Measurements from ENCODE around the gene STMN3.
A peak's percentile ranks its signal among the peaks of the same experiment; 100 is the strongest.

STMN3 gene

GRCh38 chr20:63653041-63653973, at the start of gene STMN3:
TSS of gene STMN3 (minus strand) at chr20:63653424. CDS start at chr20:63653345, 79 bp downstream.
- DNase-seq (ENCODE audit: insufficient read length, low spot score) (peak; percentile 79), FAIRE-seq (no peak)

DNA sequence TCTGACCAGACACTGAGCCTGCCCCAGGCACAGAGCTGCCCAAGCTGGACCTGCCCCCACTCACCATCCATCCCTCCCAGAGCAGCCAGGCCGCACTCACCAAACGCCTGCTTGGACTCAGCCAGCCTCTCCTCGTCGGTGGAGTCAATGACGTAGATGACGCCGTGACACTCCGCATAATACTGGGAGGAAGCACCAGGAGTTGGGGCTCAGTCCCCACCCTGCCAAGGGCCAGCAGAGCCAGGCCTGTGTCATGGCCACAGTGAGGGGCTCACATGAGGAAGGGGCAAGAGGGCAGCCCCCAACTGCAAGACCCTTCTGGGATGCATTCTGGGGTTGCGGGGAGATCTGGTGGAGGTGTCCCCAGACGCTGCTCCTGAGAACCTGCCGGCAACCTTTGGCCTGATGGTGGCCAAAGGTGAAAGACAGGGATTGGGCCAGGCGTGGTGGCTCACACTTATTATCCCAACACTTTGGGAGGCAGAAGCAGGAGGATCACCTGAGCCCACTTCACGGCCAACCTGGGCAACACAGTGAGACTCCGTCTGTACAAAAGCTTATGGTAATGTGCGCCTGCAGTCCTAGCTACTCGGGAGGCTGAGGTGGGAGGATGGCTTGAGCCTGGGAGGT, 48.9 kb upstream of the STMN3 start:
- no peak for DNase-seq (ENCODE audit: insufficient read length, low spot score)
- no peak for FAIRE-seq

DNA sequence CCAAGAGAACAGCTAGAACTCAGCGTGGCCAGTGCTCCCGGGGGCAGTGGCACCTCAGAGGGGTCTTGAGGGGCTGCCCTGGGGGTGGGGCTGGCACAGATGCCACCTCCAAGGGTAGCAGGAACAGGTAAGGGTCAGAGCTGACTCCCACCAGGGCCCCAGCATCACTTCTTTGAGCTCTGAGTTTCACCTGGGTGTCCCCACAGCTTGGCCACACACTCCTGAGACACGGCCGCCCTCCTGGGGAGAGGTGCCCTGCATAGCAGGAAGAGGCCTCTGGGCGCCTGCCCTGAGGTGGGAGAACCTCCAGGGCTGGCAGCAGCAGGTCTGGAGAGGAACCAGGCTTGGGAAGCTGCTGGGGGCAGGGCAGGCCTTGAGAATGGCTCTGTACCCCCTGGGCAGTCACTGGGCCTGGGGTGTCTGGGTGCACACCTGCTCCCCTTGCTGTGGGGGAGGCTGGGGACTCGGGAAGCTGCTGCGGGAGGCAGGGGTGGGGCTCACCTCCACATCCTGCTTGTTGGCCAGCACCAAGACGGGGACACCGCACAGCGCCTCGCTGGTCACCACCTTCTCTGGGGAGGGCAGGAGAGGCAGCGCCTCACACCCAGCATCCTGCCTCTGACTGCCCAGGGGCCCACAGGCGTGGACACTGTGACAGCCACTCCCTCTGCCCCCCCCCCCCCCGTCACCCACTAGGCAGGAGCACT, 48.3 kb upstream of the STMN3 start:
- FAIRE-seq (no peak), DNase-seq (ENCODE audit: insufficient read length, low spot score) (no peak)

DNA sequence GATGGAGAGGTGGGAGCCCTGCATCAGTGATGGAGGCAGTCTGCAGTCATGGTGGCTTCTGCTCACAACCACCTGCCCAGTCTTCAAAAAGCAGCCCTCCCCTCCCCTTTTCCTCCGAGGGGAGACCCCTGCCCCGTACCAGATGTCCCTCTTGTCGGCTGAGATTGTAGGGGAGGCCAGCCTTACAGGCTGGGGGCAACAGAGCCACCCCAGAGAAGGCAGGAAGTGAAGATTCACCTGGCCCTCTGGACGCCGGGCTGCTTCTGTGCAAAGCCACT, 47.8 kb upstream of the STMN3 start:
- no peak for DNase-seq (ENCODE audit: insufficient read length, low spot score)
- no peak for FAIRE-seq

GRCh38 chr20:63700199-63701050, 47.2 kb upstream of the STMN3 start:
- no peak for FAIRE-seq
- no peak for DNase-seq (ENCODE audit: insufficient read length, low spot score)

DNA sequence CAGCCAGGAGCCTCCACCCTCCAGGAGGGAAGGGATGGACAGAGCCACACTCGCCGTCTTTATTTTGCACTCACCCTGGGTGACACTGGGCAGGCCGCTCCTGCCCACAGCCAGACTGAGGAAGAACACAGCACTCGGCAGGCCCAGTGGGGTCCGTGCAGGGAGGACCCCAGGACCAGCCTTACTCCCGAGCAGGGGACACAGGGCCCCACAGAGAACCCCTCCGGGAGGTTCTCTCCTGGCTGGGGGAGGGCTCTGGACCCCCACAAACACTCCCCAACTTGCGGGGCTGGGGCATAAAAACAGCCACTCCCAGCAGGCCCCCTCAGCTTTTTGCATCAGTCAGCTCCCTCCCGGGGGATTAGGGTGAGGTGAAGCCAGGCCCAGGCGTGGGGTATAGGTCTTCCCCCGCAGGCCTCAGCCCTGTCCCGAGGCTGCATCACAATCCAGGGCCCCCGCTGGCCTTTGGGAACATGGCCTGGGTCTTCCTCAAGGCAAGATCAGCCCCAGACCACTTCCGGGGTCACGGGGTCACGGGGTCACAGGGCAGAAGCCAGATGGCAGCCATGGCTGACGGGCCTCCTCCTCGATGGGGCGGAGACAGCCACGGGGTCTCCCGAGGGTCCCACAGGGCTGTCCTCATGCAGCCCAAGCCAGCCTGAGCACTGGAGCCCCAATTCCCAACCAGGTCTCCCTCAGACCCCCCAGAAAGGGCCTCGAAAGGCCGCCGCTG, 46.4 kb upstream of the STMN3 start:
- DNase-seq (ENCODE audit: insufficient read length, low spot score): no peak
- no peak for FAIRE-seq

GRCh38 chr20:63698739-63699465, 45.7 kb upstream of the STMN3 start:
- DNase-seq (ENCODE audit: insufficient read length, low spot score) (no peak), FAIRE-seq (no peak)

- DNase-seq (ENCODE audit: insufficient read length, low spot score) (no peak), FAIRE-seq (no peak)
Observed at GRCh38 chr20:63697868-63698545, 44.8 kb upstream of the STMN3 start.

DNA sequence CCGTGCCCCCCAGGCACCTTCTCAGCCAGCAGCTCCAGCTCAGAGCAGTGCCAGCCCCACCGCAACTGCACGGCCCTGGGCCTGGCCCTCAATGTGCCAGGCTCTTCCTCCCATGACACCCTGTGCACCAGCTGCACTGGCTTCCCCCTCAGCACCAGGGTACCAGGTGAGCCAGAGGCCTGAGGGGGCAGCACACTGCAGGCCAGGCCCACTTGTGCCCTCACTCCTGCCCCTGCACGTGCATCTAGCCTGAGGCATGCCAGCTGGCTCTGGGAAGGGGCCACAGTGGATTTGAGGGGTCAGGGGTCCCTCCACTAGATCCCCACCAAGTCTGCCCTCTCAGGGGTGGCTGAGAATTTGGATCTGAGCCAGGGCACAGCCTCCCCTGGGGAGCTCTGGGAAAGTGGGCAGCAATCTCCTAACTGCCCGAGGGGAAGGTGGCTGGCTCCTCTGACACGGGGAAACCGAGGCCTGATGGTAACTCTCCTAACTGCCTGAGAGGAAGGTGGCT, 44.2 kb upstream of the STMN3 start:
- no peak for DNase-seq (ENCODE audit: insufficient read length, low spot score)
- no peak for FAIRE-seq

DNA sequence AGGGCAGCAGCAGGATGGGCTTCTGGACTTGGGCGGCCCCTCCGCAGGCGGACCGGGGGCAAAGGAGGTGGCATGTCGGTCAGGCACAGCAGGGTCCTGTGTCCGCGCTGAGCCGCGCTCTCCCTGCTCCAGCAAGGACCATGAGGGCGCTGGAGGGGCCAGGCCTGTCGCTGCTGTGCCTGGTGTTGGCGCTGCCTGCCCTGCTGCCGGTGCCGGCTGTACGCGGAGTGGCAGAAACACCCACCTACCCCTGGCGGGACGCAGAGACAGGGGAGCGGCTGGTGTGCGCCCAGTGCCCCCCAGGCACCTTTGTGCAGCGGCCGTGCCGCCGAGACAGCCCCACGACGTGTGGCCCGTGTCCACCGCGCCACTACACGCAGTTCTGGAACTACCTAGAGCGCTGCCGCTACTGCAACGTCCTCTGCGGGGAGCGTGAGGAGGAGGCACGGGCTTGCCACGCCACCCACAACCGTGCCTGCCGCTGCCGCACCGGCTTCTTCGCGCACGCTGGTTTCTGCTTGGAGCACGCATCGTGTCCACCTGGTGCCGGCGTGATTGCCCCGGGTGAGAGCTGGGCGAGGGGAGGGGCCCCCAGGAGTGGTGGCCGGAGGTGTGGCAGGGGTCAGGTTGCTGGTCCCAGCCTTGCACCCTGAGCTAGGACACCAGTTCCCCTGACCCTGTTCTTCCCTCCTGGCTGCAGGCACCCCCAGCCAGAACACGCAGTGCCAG, 43.6 kb upstream of the STMN3 start, which contains the start of gene TNFRSF6B:
TNFRSF6B (plus strand) TSS at position 25 of the 729 bp plus-strand sequence; CDS start at position 141, 116 bp downstream.
- DNase-seq (ENCODE audit: insufficient read length, low spot score) (no peak), FAIRE-seq (no peak)

DNA sequence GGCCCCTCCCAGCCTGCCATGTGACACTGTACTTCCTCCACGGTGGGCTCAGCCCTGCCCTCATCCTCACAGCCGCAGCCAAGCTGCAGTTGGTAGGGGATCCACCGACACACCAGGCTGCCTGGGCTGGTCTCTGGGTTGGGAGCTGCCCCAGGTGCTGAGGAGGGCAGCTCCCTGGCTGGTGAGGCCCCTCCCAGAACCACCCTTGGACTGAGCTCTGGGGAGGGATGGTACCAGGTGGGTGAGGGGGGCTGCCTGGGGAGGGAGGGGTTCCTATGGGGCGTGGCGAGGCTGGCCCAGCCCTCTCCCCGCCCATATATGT, 43.0 kb upstream of the STMN3 start:
- DNase-seq (ENCODE audit: insufficient read length, low spot score) (no peak), FAIRE-seq (no peak)

DNA sequence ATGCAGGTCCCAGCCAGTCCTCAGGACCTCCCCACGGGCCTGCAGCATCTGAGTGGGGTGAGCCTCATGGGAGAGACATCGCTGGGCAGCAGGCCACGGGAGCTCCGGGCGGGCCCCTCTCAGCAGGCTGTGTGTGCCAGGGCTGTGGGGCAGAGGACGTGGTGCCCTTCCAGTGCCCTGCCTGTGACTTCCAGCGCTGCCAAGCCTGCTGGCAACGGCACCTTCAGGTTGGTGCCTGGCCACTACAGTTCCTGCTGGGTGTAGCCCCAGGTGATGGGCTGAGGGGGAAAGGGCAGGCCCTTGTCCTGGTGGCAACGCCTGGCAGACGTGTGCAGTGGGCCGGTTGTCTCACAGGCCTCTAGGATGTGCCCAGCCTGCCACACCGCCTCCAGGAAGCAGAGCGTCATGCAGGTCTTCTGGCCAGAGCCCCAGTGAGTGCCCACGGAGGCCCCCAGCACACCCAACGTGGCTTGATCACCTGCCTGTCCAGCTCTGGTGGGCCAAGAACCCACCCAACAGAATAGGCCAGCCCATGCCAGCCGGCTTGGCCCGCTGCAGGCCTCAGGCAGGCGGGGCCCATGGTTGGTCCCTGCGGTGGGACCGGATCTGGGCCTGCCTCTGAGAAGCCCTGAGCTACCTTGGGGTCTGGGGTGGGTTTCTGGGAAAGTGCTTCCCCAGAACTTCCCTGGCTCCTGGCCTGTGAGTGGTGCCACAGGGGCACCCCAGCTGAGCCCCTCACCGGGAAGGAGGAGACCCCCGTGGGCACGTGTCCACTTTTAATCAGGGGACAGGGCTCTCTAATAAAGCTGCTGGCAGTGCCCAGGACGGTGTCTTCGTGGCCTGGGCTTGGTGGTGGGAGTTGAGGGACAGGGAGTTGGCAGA, 42.4 kb upstream of the STMN3 start:
- no peak for FAIRE-seq

DNA sequence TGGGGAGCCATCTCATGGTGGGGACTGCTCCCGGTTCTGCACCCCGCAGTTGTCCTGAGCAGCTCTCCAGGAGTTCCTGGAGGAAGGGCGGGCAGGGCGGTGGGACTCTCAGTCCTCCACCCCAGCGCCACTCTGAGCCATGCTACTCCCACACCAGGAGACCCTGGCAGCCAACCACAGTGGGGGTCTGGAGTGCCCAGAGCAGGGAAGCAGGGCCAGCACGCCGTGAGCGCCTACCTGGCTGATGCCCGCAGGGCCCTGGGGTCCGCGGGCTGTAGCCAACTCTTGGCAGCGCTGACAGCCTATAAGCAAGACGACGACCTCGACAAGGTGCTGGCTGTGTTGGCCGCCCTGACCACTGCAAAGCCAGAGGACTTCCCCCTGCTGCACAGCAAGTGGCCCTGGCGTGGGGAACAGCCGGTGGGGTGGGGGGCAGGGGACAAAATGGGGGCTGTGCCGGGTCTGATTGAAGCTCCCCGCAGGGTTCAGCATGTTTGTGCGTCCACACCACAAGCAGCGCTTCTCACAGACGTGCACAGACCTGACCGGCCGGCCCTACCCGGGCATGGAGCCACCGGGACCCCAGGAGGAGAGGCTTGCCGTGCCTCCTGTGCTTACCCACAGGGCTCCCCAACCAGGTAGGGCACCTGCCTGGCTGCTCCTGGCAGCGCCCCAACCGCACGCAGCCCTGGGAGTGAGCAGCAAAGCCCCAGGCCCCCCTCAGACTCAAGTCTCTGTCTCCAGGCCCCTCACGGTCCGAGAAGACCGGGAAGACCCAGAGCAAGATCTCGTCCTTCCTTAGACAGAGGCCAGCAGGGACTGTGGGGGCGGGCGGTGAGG, 41.6 kb upstream of the STMN3 start:
- DNase-seq (ENCODE audit: insufficient read length, low spot score): no peak
- FAIRE-seq: no peak

More for the DNA sequence above, 42.4 kb upstream of the STMN3 start:
- DNase-seq (ENCODE audit: insufficient read length, low spot score): no peak

- no peak for DNase-seq (ENCODE audit: insufficient read length, low spot score)
- no peak for FAIRE-seq
Observed at GRCh38 chr20:63693733-63694583, 40.7 kb upstream of the STMN3 start.

- no peak for FAIRE-seq
- DNase-seq (ENCODE audit: insufficient read length, low spot score): no peak
Observed at GRCh38 chr20:63693083-63693732, 40.0 kb upstream of the STMN3 start.

All from GM19239 (cell line).